ENCODE results near the gene CNNM3.
"Not testable (repeated sequence)": the region's sequence is repeated elsewhere in the genome, so short reads cannot be mapped to it uniquely, and the experiment has no call there.

Gene CNNM3

DNA sequence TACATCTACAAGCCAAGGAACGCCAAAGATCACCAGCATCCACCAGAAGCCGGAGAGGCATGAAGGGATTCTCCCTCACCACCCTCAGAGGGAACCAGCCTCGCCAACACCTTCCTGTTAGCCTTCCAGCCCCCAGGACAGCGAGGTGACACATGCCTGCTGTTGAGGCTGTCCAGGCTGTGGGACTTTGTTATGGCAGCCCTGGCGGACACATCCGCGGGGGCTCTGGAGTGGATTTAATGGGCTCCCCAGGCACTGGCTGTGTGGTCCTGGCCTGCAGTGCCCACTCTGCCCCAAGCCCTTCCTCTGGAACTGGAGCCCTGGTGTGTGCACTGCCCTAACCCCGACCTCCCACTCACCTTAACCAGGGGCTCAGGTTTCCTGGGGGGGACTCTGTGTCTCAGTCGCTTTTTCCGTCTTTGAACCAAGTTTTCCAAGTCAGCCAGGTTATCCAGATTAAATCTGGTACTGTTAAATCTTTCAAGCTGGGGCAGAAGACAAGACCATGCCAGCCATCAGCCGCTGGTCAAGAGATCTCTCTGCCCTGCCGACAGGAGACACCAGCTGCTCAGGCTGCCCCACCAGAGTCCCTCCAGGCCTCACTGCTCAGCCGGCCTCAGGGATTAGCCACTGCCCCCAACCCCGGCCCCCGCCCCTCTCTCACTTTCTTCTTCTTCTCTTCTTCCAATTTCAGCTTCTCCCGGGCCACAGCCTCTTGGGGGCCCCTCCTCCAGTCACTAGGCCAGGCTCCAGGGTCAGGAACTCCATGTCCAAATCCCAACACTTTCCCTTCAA lies 25.8 kb downstream of the CNNM3 start:
- no peak for DNase-seq

- DNase-seq, result no peak
Measured at GRCh38 chr2:96842600-96842999, 26.5 kb downstream of the CNNM3 start.

DNA sequence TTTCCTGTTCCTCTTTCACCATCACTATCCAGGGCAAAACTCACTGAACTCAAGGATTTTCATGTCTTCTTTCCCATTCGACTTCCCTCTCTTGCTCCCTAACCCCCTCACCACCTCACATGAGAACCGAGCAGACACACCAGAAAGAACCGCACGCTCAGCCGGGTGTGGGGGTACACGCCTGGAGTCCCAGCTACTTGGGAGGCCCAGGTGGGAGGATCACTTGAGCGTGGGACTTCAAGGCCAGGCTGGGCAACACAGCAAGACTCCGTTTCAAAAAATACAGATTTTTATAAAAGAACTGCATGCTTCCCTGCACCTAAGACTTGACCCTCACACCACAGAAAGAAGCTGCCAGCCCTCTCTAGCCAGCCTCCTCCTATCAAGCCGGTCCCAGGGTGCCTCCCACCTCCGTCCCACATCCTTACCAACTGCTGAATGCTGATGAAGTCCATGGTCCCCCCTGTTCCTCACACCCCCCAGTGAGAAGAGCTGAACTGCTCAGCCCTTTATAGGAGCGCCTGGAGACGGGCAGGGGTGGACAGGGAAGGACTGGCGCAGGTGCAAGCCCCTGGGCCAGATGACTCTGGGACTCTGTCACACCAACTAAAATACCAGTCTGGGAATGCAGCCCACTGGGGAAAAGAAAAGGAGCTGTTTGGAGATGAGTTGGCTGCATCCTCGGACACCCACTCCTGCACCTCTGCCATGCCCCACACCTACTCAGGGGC lies 27.6 kb downstream of the CNNM3 start, which contains the start of gene ANKRD23:
Gene ANKRD23 (minus strand): TSS at position 484 of the 731 bp plus-strand sequence. CDS start 29 bp downstream, at position 455.
- no peak for DNase-seq

DNA sequence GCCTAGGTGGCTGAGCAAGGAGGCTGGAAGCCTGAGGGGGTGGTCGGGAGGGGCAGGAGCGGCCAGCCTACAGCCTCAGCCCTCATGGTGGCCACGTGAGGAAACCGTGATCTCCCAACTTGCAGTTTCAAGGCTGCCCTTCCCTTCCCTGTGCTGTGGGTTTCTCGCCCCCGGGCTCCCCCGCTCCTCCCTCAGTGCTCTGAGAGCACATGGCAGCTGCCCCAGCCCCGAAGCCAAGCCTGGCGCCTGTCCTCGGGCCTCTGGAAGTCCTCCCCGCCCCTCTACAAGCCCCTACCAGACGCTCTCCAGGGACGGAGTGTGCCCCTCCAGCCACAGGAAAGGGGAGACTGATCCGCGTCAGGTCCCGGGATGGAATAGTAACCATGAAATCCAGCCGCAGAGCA lies 28.3 kb downstream of the CNNM3 start:
- DNase-seq, result no peak

DNA sequence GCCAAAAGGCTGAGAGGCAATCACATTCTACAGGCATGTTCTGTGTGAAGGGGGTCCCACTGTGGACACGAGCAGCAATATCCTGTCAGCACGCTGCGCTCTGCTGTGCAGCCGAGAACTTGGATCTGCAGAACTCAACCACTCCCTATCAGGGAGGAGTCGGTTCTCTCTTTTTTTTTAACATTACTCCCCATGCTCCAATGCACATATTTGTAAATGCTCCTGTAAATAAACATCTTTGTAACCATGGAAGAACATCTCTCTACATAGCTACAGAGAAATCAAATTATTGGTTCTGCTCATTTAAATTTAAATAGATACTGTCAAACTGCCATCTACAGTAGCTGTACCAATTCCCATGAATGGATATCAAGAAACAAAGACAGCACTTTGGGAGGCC lies 30.8 kb downstream of the CNNM3 start:
- DNase-seq, result no peak

- DNase-seq, result no peak
Measured at GRCh38 chr2:96847586-96847985, 31.5 kb downstream of the CNNM3 start.

DNA sequence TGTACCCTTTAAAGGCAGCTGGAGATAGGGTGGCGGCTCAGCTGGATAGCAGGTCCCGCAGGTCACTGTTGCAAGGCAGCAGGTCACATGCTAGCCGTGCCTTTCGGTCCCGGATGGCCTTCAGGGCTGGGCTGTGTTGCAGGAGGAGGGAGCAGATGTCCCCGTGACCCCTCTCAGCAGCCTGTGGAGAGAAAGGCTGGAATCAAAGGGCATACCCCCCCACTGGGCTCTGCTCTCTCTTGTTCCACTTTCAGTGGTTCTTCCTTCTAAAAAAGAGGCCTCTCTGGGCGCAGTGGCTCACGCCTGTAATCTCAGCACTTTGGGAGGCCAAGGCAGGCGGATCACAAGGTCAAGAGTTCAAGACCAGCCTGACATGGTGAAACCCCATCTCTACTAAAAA lies 32.2 kb downstream of the CNNM3 start:
- DNase-seq, result no peak

DNA sequence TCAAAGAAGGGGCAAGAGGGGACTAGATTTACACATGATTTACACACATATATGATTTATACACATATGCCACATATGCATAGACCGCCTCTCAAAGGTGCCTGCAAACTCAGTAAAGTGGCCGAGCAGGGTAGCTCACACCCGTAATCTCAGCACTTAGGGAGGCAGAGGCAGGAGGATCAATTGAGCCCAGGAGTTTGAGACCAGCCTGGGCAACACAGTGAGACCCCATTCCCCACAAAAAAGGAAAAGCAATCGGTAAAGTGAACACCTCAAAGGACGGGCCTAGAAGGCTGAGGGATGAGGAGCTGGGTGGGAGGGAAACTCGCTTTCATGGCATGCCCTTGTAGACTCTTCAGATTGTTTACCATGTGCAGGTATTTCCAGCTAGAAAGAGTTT lies 36.6 kb downstream of the CNNM3 start:
- DNase-seq, result no peak

DNA sequence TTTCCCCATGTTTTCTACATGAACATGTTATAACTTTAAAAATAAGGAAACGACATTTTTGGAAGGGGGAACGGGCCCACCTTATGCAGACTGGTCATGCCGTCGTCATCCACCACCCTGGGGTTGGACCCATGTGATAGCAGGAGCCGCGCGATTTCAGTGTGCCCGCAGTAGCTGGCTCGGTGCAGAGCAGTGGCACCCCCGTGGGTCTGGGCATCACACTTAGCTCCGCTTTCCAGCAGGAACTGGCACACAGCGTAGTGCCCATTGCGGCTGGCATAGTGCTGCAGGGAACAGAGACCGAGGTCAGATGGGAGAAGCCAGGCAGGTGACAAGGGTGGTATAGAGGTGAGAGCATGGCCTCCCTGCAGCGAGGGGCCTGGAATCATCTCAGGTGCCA lies 37.3 kb downstream of the CNNM3 start:
- DNase-seq, result no peak

GRCh38 chr2:96856776-96857666 lies 41.0 kb downstream of the CNNM3 start:
- peak in 3 of 4 experiments; percentile 49 to 55 (median 54) for DNase-seq

- DNase-seq, result peak; percentile 99 to 100 (median 100)
Measured at GRCh38 chr2:96857667-96858372, 41.8 kb downstream of the CNNM3 start, which contains the start of gene ANKRD39. TSS of gene ANKRD39 (minus strand) at chr2:96858016. CDS start at chr2:96857987, 29 bp downstream.

DNA sequence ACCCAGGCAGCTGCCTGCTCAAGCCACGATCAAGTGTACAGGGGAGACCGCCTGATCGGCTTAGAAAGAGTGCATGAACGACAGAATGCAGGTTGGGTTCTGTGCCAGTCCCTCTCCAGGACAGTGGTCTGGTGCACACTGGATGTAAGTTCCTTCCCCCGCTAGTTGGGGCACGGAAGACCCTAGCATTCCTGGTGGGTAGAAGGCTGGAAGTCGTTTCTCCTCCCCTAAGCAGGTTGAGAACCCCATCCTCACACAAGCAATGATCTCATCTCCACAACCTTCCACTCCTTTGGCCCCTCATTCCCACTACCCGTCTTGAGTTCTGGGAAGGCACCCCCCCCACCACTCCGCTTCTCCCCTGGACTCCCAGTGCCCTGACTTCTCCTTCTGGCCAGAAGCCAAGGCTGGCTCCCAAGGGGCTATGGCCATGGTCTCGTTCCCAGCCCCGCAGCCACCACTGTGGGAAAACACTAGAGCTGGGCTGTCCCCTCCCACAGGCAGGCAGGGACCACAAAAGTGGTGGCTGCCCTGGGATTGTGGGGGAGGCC lies 43.1 kb downstream of the CNNM3 start:
- no peak for DNase-seq

DNA sequence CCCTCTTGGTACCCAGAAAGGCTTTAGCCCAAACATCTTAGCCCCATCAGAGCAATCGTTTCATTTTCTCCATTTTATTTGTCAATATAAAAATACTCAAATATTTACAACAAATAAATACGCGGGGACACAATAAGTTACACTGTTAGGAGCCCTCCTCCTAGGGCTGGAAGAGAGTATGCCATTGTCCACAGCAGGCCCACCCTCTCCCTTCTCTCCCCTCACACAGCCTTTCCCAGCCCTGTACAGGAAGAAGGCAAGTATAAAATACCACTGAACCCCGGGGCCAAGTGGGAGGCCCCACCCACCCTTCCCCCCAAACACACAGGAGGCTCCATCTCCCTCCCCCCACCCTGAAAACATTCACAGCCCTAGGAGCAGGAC lies 43.6 kb downstream of the CNNM3 start:
- DNase-seq, result no peak

GRCh38 chr2:96860065-96861029 lies 44.3 kb downstream of the CNNM3 start:
- DNase-seq, result peak in 1 of 4 experiments; percentile 37

- DNase-seq, result no peak
Measured at GRCh38 chr2:96861074-96861473, 45.0 kb downstream of the CNNM3 start.

GRCh38 chr2:96863056-96863455 lies 47.0 kb downstream of the CNNM3 start:
- not testable (repeated sequence) for DNase-seq

DNA sequence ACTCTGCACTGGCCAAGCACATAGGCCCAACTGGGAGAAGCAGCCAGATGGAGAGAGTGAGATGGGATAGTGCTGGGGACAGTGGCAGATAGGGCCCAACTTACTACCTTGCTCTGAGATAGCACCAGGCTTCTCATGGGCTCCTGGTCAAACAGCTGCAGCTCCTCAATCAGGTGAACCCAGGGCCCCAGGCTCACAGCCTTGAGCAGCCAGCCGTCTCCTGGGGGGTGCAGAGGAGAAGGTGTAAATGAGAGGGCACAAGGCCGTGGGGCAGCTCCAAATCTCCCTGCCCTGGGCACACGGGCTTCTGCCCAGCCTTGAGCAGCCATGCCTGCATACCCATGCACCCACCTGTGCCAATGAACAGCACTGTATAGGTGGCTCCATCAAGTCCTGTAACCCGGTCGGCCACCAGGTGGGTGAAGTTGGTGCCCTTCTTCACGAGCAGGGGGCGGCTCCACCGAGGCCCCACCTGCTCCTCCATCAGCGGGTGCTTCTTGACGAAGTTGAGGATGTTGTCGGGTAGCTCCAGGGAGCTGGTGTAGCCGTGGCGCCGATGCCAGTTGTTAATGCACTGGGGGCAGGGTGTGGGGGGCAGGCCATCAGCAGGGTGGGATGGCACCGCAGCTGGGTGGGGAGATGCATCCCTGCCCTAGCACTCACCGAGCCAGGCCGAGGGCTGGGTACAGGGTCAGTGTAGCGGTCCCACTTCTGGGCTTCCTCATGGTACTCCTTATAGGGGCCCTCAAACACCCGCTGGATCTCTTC lies 47.7 kb downstream of the CNNM3 start:
- no peak for DNase-seq

DNA sequence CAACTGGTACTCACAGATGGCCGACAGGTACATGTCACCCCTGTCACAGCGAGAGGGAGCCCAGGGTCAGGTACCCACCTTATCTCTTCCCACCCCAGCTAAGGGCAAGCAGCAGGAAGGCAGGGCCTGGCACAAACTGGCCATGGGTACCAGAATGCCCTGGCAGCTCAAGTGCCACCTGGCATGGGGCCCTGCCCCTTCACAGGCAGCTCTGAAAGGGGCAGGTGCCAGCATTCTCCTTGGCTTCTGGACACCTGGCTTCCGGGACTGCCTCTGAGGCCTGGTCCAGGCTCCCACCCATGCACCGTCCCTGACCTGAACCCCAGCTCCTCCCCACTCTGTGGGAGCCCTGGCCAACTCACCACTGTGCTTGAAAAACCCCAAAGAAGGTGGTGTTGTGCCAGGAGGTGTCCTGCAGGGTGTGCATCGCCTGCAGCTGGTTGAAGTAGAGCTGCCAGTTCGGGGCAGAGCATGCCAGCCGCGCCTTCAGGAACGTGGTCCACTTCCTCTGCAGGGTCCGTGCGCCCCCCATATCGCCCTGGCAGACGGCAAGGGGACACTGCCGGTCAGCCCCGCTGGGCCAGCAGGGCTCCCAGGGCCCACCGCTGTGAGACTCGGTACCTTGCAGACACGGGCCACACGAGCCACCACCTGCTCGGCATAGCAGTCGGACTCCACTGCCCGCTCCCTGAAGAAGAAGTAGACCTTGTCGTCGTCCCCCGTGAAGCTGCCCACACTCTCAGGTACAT lies 48.4 kb downstream of the CNNM3 start:
- no peak for DNase-seq

DNA sequence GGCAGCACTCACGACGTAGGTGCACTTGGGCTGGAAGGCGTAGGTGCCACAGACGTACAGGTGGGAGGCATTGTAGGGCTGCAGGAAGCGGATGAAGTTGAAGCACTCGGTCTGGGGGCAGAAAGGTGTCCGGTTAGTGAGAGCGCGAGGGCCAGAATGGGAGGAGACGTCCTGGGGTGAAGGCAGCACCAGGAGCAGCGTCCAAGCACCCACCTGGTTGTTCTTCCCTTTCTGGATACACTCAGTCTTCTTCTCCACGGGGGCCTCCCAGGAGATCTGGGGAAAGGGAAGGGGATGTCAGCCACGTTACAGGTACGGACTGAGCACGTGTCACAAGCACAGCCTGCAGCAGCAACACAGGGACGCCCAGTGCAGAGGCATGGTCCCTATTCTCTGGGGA lies 49.6 kb downstream of the CNNM3 start:
- no peak for DNase-seq

Data from suppressor macrophage (primary cell).